ENCODE measurements around the gene MAPK8.
A peak's percentile ranks its signal among the peaks of the same experiment; 100 is the strongest.

MAPK8 gene

DNA sequence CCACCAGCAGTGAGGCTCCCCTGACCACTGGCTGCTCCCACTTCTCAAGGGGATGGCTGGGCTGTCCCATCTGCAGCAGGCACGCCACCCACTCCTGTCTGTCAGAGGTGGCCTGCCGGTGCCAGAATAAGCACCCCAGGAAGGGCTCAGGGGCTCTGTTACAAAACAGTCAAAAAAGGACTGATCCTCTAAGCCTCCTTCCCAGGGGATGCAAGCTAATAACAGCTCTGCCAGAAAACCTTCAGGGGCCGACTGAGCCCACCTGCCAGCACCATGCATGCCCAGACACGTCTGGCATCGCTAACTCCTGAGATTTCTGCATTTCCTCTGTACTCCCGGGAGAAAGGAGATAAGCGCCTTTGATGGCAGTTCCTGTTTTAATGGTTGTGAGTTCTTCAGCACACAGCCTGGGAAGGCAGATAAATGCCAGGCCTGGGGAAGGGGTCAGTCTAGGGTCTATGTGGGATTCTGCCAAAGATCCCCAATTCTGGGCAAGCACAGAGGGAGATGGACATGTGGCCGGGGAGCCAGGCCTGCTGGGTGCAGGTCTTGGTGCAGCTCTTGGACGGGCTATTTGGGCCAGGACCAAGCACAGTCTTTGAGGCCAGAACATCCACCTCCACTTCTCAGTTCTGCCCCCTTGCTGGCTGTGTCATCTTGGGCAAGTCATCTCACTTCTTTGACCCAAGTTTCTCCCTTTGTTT lies 170.0 kb downstream of the MAPK8 start:
- no peak for TF ChIP-seq CTCF (IDR thresholded peaks at IDR 0.05; ENCODE audit: low read depth, low read length)
- H3K4me3 ChIP-seq (replicated peaks in 1 of 2; ENCODE audit: low read depth in 2 of 2, low read length in 2 of 2): no peak overlapping the region
- peak in 1 of 2 donors; percentile 57 for DNase-seq (ENCODE audit: low read depth in 2 of 2)

GRCh38 chr10:48477141-48477540 lies 170.7 kb downstream of the MAPK8 start:
- no peak for TF ChIP-seq CTCF (IDR thresholded peaks at IDR 0.05; ENCODE audit: low read depth, low read length)
- no peak overlapping the region for H3K4me3 ChIP-seq (replicated peaks in 1 of 2; ENCODE audit: low read depth in 2 of 2, low read length in 2 of 2)
- peak in 1 of 2 donors; percentile 30 for DNase-seq (ENCODE audit: low read depth in 2 of 2)

DNA sequence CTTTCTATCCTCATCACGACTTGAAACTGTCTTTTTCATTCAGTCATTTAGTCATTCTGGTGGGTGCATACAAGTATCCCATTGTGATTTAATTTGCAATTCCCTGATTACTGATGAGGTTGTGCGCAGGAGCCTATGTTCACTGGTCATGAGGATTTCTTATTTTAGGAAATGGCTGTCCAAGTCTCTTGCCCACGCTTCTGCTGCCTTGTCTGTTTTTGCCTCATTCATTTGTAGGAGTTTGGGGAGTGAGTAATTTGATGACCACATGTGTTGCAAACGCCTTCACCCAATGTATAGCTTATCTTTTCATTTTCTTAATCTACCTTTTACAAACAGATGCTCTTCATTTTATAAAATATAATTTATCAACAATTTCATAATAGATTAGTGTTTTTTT lies 171.1 kb downstream of the MAPK8 start:
- H3K4me3 ChIP-seq (replicated peaks in 1 of 2; ENCODE audit: low read depth in 2 of 2, low read length in 2 of 2): no peak overlapping the region
- TF ChIP-seq CTCF (IDR thresholded peaks at IDR 0.05; ENCODE audit: low read depth, low read length): no peak
- DNase-seq (ENCODE audit: low read depth in 2 of 2): no peak

- TF ChIP-seq CTCF (IDR thresholded peaks at IDR 0.05; ENCODE audit: low read depth, low read length): no peak
- H3K4me3 ChIP-seq (replicated peaks in 1 of 2; ENCODE audit: low read depth in 2 of 2, low read length in 2 of 2): no peak overlapping the region
- no peak for DNase-seq (ENCODE audit: low read depth in 2 of 2)
Measured at GRCh38 chr10:48478469-48478868, 172.0 kb downstream of the MAPK8 start.

GRCh38 chr10:48478980-48479811 lies 172.7 kb downstream of the MAPK8 start:
- no peak for DNase-seq (ENCODE audit: low read depth in 2 of 2)
- no peak overlapping the region for H3K4me3 ChIP-seq (replicated peaks in 1 of 2; ENCODE audit: low read depth in 2 of 2, low read length in 2 of 2)
- no peak for TF ChIP-seq CTCF (IDR thresholded peaks at IDR 0.05; ENCODE audit: low read depth, low read length)

DNA sequence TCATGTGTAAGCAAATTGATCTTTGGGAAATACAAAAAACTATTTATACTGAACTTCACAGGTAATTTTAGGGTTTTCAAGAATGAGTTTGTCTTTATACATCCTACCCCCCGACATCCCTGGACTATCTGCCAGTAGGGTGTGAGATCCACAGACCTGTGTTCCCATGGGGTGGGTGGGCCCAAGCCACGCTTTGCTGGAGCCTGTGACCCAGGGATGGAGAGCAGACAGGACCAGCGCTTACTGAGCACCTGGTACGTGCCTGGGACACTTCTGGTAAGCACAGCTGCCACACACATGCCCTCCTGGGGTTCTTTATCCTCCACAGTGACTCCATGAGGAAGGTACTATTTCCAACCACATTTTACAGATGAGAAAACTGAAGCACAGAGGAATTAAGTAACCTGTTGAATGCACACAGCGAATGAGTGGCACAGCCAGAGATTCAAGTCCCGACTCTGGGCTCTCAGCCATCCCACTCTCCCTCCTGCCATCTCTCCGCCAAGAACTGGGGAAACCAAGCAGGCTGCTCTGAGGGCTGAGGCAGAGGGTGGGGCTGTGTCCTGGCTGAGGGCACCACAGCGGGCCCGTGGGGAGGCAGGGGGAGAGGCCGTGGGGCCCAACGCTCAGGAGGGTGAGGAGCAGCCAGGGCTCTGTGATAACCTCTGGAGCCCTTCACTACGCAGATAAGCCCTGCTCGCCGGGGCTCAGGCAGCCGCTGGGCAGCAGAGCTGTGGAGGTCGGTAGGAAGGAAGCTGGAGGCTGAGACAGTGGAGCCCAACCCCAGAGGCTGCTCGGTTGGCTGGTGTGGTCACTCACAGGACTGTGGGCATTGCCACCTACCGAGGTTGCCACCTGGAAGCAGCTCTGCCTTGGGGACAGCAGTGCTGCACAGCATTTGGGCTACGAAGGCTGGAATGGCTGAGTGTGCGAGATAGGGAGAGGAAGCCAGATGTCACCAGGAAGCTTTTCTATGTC lies 174.2 kb downstream of the MAPK8 start:
- peak in 1 of 2 donors; percentile 29 for DNase-seq (ENCODE audit: low read depth in 2 of 2)
- no peak for TF ChIP-seq CTCF (IDR thresholded peaks at IDR 0.05; ENCODE audit: low read depth, low read length)
- no peak overlapping the region for H3K4me3 ChIP-seq (replicated peaks in 1 of 2; ENCODE audit: low read depth in 2 of 2, low read length in 2 of 2)
